Trophoblast cell (in vitro differentiated cells and primary cell): Measurements from ENCODE around the gene KLHL13.
"Not testable (repeated sequence)": the region's sequence is repeated elsewhere in the genome, so short reads cannot be mapped to it uniquely, and the experiment has no call there.

ENCODE experiments used
- DNase-seq, 2 donors: peaks; one replicate each; pipeline ENCODE4 v3.0.0-alpha.2; 2016
- H2AFZ ChIP-seq: 2 replicates; pipeline ENCODE4 v1.6.1; 2013; ENCODE audit warnings: low read length, moderate library complexity, mild to moderate bottlenecking; ENCODE audit not compliant: insufficient read depth, poor library complexity
- H2AK5ac ChIP-seq: 2 replicates; pipeline ENCODE4 v1.6.1; 2013; ENCODE audit warnings: mild to moderate bottlenecking, low read length
- H2BK120ac ChIP-seq: 2 replicates; pipeline ENCODE4 v1.6.1; 2013; ENCODE audit warnings: low read length, mild to moderate bottlenecking, moderate library complexity; ENCODE audit not compliant: insufficient read depth, poor library complexity
- H2BK12ac ChIP-seq: 2 replicates; pipeline ENCODE4 v1.6.1; 2013; ENCODE audit warnings: mild to moderate bottlenecking, low read length, moderate library complexity
- H2BK5ac ChIP-seq: 2 replicates; pipeline ENCODE4 v1.6.1; 2013; ENCODE audit warnings: low read length, low read depth, moderate library complexity, mild to moderate bottlenecking; ENCODE audit not compliant: poor library complexity
- H3K14ac ChIP-seq: 2 replicates; pipeline ENCODE4 v1.6.1; 2013; ENCODE audit warnings: mild to moderate bottlenecking, low read length
- H3K18ac ChIP-seq: 2 replicates; pipeline ENCODE4 v1.6.1; 2013; ENCODE audit warnings: mild to moderate bottlenecking, low read length
- H3K23ac ChIP-seq: 2 replicates; pipeline ENCODE4 v1.6.1; 2013; ENCODE audit warnings: low read length
- H3K27ac ChIP-seq: 2 replicates; pipeline ENCODE4 v1.5.1; 2013; ENCODE audit warnings: low read depth, mild to moderate bottlenecking, inconsistent platforms, low read length, moderate library complexity
- H3K27me3 ChIP-seq: 2 replicates; pipeline ENCODE4 v1.6.1; 2013; ENCODE audit warnings: inconsistent platforms, mild to moderate bottlenecking, low read length, moderate library complexity; ENCODE audit not compliant: insufficient read depth
- H3K36me3 ChIP-seq, 2 experiments: 1 replicate in 1 of 2; 2 replicates in 1 of 2; pipeline ENCODE4 v1.6.1; 2013; ENCODE audit warnings: low read length in 2 of 2, mild to moderate bottlenecking in 2 of 2, moderate library complexity in 1 of 2; ENCODE audit not compliant: insufficient read depth in 2 of 2, control insufficient read depth in 1 of 2
- H3K4ac ChIP-seq: 2 replicates; pipeline ENCODE4 v1.6.1; 2013; ENCODE audit warnings: low read depth, mild to moderate bottlenecking, low read length, moderate library complexity
- H3K4me1 ChIP-seq, 2 experiments: 1 replicate in 1 of 2; 2 replicates in 1 of 2; pipeline ENCODE4 v1.6.1; 2013; ENCODE audit warnings: low read length in 2 of 2, mild to moderate bottlenecking in 2 of 2, moderate library complexity in 1 of 2; ENCODE audit not compliant: insufficient read depth in 2 of 2, control insufficient read depth in 1 of 2
- H3K4me2 ChIP-seq: 2 replicates; pipeline ENCODE4 v1.6.1; 2013; ENCODE audit warnings: inconsistent platforms, mild to moderate bottlenecking, low read length, moderate library complexity
- H3K4me3 ChIP-seq: 2 replicates; pipeline ENCODE4 v1.5.1; 2013; ENCODE audit warnings: mild to moderate bottlenecking, low read depth, low read length, inconsistent platforms
- H3K79me1 ChIP-seq: one replicate; pipeline ENCODE4 v1.6.1; 2013; ENCODE audit warnings: low read length
- H3K79me2 ChIP-seq: 2 replicates; pipeline ENCODE4 v1.6.1; 2013; ENCODE audit warnings: low read length, mild to moderate bottlenecking; ENCODE audit not compliant: control insufficient read depth, insufficient read depth, poor library complexity
- H3K9ac ChIP-seq: 2 replicates; pipeline ENCODE4 v1.6.1; 2013; ENCODE audit warnings: mild to moderate bottlenecking, low read length
- H3K9me3 ChIP-seq: 2 replicates; pipeline ENCODE4 v1.6.1; 2013; ENCODE audit warnings: low read depth, mild to moderate bottlenecking, control low read depth, inconsistent platforms, low read length; ENCODE audit not compliant: insufficient read depth
- H4K12ac ChIP-seq: 2 replicates; pipeline ENCODE4 v1.6.1; 2013; ENCODE audit warnings: low read depth, mild to moderate bottlenecking, low read length, moderate library complexity
- H4K8ac ChIP-seq: 2 replicates; pipeline ENCODE4 v1.6.1; 2013; ENCODE audit warnings: low read depth, mild to moderate bottlenecking, low read length, moderate library complexity
- H4K91ac ChIP-seq: one replicate; pipeline ENCODE4 v1.6.1; 2013; ENCODE audit warnings: low read depth, mild to moderate bottlenecking, low read length, moderate library complexity
- WGBS: extraction: QIAGEN DNeasy Blood & Tissue Kit; methylation state at CpG from one replicate; pipeline ENCODE4 v1.1.7; 2013; ENCODE audit warnings: missing lambda C conversion rate; ENCODE audit not compliant: insufficient read length, insufficient coverage; ENCODE audit errors: extremely low coverage; 5-methylcytosine and 5-hydroxymethylcytosine counted together

KLHL13 gene

DNA sequence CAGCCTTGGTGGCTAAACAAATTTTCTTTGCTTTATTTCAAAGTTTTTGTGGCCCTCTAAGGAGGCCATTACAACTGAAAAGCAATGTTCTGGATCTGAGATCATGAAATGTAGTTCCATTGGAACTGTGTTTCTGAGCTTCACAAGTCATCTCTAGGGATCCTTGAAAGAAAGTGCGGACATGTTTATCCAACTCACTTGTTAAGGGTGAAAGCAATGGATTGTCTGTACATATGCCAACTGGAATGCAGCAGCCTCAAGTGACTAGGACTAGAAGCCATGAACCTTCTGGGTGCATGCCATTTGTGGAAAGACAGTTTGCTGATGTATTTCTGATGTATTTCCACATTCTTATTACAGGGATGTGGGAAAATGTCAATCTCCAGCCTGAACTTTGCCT lies 36.7 kb upstream of the KLHL13 start:
- Histone ChIP-seq H3K18ac (no peak overlapping the region), H2BK5ac (no peak overlapping the region), H3K79me1 (no peaks in the 10 kb centered on the region), H3K79me2 (no peaks in the 10 kb centered on the region), H2AFZ (no peak overlapping the region), H2BK120ac (no peak overlapping the region), H3K23ac (no peak overlapping the region), H3K4me3 (no peak overlapping the region), H2BK12ac (no peak overlapping the region), H3K27ac (no peak overlapping the region), H3K4me2 (no peak overlapping the region), H4K12ac (no peak overlapping the region), H3K36me3 (no peaks in the 10 kb centered on the region), H4K8ac (no peak overlapping the region), H4K91ac (no peak overlapping the region), H3K27me3 (no peaks in the 10 kb centered on the region), H2AK5ac (no peak overlapping the region), H3K14ac (no peak overlapping the region), H3K4me1 (peaks cover 4 to 7% of the 10 kb centered on the region in 2 experiments), H3K9ac (no peak overlapping the region), H3K9me3 (no peaks in the 10 kb centered on the region), H3K4ac (no peak overlapping the region)
- WGBS = no CpG with 5 or more reads among the region's 1 CpG
- DNase-seq = no peak

DNA sequence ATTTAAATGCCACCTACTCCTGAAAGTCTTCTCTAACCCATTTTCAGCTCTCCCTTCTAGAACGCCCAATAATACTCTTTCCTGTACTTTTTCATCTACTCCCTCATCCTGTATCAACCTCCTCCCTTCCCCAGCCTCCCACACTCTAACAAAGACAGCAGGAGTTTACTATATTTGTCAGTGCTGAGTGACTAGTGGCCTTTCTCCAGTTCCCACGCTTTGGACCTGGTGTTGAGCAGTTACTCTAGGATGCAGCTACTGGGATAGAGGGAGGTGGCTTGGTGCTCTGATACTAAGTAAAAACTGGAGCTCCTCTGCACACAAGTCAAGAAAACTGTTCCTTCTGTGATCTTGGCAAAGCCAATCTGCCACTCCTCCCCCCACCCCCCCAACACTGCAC lies 36.1 kb upstream of the KLHL13 start:
- Histone ChIP-seq H2BK12ac (no peak overlapping the region), H2AFZ (no peak overlapping the region), H4K8ac (no peak overlapping the region), H4K12ac (no peak overlapping the region), H3K4ac (no peak overlapping the region), H3K27ac (no peak overlapping the region), H3K79me1 (no peaks in the 10 kb centered on the region), H3K79me2 (no peaks in the 10 kb centered on the region), H4K91ac (no peak overlapping the region), H3K23ac (no peak overlapping the region), H3K36me3 (no peaks in the 10 kb centered on the region), H2BK120ac (no peak overlapping the region), H2AK5ac (no peak overlapping the region), H3K14ac (no peak overlapping the region), H3K4me3 (no peak overlapping the region), H3K27me3 (no peaks in the 10 kb centered on the region), H2BK5ac (no peak overlapping the region), H3K4me1 (peaks cover 4% of the 10 kb centered on the region in 2 experiments), H3K9me3 (no peaks in the 10 kb centered on the region), H3K4me2 (no peak overlapping the region), H3K9ac (no peak overlapping the region), H3K18ac (no peak overlapping the region)
- no peak for DNase-seq
- no CpG with 5 or more reads among the region's 2 CpGs for WGBS

DNA sequence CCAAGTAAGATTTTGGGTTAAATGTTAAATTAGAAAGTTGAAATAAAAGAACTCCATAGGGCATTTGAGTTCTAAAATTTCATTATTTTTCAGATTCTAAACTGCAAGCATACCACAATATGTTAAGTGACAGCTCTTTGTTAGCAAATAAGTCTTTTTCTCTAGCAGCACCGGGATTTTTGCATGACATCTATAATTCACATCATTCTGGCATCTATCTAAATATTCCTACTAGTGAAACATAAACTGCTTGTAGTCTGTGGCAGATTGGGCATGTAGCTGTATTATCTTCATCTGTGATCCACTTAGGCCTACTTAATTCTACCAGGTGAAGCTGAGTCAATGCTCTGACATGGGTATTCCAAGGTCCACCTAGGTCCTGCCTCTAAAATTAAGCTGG lies 32.1 kb upstream of the KLHL13 start:
- H2BK5ac ChIP-seq = no peak overlapping the region
- no peaks in the 10 kb centered on the region for H3K79me2 ChIP-seq
- H3K27ac ChIP-seq = no peak overlapping the region
- H3K4me3 ChIP-seq = no peak overlapping the region
- H4K8ac ChIP-seq = no peak overlapping the region
- no peak overlapping the region for H2AFZ ChIP-seq
- H3K18ac ChIP-seq = no peak overlapping the region
- H3K9ac ChIP-seq = no peak overlapping the region
- no peak overlapping the region for H3K4me2 ChIP-seq
- H3K79me1 ChIP-seq = no peaks in the 10 kb centered on the region
- no peak for DNase-seq
- H2BK120ac ChIP-seq = no peak overlapping the region
- no peak overlapping the region for H2BK12ac ChIP-seq
- H3K36me3 ChIP-seq = no peaks in the 10 kb centered on the region
- no CpG with 5 or more reads among the region's 1 CpG for WGBS
- no peak overlapping the region for H3K23ac ChIP-seq
- no peak overlapping the region for H3K14ac ChIP-seq
- H4K91ac ChIP-seq = no peak overlapping the region
- H2AK5ac ChIP-seq = no peak overlapping the region
- H3K27me3 ChIP-seq = no peaks in the 10 kb centered on the region
- H3K4ac ChIP-seq = no peak overlapping the region
- H3K4me1 ChIP-seq = no peaks in the 10 kb centered on the region
- H3K9me3 ChIP-seq = no peaks in the 10 kb centered on the region
- no peak overlapping the region for H4K12ac ChIP-seq

DNA sequence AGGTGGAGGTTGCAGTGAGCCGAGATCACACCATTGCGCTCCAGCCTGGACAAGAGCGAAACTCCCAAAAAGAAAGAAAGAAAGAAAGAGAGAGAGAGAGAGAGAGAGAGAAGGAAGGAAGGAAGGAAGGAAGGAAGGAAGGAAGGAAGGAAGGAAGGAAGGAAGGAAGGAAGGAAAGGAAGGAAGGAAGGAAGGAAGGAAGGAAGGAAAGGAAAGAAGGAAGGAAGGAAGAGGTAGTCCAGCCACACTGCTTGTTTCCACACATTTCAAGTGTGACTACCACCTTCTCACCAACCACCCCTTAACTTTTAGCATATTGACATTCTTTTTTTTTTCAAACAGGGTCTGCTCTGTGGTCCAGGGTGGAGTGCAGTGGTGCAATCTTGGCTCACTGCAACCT lies 31.2 kb upstream of the KLHL13 start:
- H3K79me1 ChIP-seq, H4K91ac ChIP-seq, H3K18ac ChIP-seq, H3K9me3 ChIP-seq, H3K23ac ChIP-seq, DNase-seq, H2AK5ac ChIP-seq, H4K8ac ChIP-seq, H3K4me2 ChIP-seq, H3K79me2 ChIP-seq, H3K4me3 ChIP-seq, H2AFZ ChIP-seq, H4K12ac ChIP-seq, H3K27me3 ChIP-seq, H3K4me1 ChIP-seq, H3K9ac ChIP-seq, H3K14ac ChIP-seq, H3K36me3 ChIP-seq, H2BK5ac ChIP-seq, H2BK12ac ChIP-seq, H2BK120ac ChIP-seq, H3K4ac ChIP-seq, H3K27ac ChIP-seq: not testable (repeated sequence)
- no CpG with 5 or more reads among the region's 3 CpGs for WGBS
